ENCODE data around the gene KLF4. TPM values are rescaled to one million over a fixed set of nuclear protein-coding genes. Genes with fewer than 3 reads are reported as not detected.

The KLF4 gene
- total RNA-seq, 1 donor from 2014 or later, result 1.0 TPM

DNA sequence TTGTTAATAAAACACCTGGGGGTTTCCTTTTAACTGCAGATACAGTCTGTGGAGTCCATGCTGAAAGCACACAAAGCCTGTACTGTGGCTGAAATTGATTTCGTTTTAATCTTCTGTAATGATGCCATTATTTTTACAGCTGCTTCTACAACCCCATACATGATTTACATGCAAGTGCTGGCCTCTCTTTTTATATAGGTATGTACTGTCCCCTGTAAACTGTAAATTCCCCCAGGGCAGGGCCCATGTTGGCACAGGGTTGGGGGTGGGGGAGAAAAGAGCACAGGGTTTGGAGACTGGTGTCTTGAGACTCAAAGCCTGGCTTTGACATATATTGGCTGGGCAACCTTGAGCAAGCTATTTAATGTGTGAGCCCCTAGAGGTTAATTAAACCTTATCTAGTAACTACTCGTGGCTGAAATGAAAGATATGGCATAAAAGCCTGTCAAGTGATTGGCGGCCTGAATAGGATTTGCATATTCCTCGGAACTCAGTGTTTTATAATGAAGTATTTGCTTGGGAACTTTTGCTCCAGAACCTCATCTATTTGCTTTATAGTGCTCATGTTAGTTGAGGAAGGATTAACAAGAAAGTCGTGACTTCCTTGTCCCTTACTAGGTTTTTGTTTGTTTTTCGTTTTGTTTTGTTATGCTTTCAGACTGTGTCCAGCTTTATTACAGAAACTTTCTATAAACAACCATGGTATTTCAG, 34.0 kb downstream of the KLF4 start:
- Mint-ChIP-seq H3K9me3 (no peaks in the 10 kb centered on the region), H3K4me1 (no peaks in the 10 kb centered on the region), H3K36me3 (ENCODE audit: low read depth) (no peaks in the 10 kb centered on the region), H3K27me3 (peaks cover 9% of the 10 kb centered on the region), H3K4me3 (no peak overlapping the region), H3K27ac (no peak overlapping the region)
- TF ChIP-seq, protein P1, sequence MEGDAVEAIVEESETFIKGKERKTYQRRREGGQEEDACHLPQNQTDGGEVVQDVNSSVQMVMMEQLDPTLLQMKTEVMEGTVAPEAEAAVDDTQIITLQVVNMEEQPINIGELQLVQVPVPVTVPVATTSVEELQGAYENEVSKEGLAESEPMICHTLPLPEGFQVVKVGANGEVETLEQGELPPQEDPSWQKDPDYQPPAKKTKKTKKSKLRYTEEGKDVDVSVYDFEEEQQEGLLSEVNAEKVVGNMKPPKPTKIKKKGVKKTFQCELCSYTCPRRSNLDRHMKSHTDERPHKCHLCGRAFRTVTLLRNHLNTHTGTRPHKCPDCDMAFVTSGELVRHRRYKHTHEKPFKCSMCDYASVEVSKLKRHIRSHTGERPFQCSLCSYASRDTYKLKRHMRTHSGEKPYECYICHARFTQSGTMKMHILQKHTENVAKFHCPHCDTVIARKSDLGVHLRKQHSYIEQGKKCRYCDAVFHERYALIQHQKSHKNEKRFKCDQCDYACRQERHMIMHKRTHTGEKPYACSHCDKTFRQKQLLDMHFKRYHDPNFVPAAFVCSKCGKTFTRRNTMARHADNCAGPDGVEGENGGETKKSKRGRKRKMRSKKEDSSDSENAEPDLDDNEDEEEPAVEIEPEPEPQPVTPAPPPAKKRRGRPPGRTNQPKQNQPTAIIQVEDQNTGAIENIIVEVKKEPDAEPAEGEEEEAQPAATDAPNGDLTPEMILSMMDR (IDR thresholded peaks at IDR 0.05), result no peak
- DNase-seq (no peak), ATAC-seq (ENCODE audit: low read depth) (no peak)
- ChIA-PET CTCF (interaction anchor here (0.9 kb wide), 1 partner anchor 1499 kb away, joined by 3 read pairs; no protein-coding TSS in a partner anchor), POLR2A (no interaction called here)
- intact Hi-C loops (cut with micrococcal nuclease), result no loop called here

DNA sequence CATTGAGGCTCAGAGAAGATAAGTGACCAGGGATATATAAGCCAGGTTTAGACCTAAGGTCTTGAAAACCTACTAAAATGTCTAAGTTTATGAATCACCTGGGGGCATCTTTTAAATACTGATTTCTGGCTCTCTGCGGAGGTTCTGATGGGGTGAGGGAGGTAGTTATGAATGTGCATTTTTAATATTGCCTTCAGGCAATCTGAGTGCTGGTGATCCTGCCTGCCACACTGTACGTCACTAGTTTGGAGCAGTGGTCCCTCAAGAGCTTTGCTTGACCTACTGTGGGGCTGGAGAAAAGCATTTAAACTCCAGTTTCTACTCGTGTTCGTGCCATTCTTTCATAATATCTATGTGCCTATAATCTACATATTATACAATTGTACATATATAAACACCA, 36.1 kb downstream of the KLF4 start:
- TF ChIP-seq, protein P1 (IDR thresholded peaks at IDR 0.05), result no peak
- Mint-ChIP-seq H3K27ac (no peak overlapping the region), H3K36me3 (ENCODE audit: low read depth) (no peaks in the 10 kb centered on the region), H3K9me3 (no peaks in the 10 kb centered on the region), H3K4me1 (no peaks in the 10 kb centered on the region), H3K27me3 (peaks cover 7% of the 10 kb centered on the region), H3K4me3 (no peak overlapping the region)
- POLR2A ChIA-PET, result no interaction called here
- ATAC-seq (ENCODE audit: low read depth), result no peak
- DNase-seq, result no peak
- CTCF ChIA-PET, result no interaction called here
- intact Hi-C loops (cut with micrococcal nuclease), result no loop called here

DNA sequence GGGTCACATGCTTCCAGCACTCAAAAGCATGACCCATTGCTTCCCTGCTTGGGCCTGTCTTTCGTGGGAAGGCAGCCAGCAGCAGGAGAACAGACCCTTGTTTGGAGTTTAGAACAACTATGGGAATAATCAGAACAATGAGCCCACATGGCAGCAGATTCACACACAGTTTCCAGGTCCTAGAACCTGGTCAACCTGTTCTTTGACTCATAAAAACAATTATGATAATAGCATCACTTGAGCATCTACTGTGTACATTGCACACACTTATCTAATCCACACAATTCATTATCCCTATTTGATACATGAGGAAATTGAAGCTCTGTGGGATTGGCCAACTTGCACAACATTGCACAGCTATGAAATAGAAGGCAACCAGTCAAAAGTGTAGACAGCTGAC, 41.7 kb downstream of the KLF4 start:
- Mint-ChIP-seq H3K27me3 (no peaks in the 10 kb centered on the region), H3K9me3 (no peaks in the 10 kb centered on the region), H3K4me1 (no peaks in the 10 kb centered on the region), H3K36me3 (ENCODE audit: low read depth) (no peaks in the 10 kb centered on the region), H3K27ac (no peak overlapping the region), H3K4me3 (no peak overlapping the region)
- POLR2A ChIA-PET, result no interaction called here
- no peak for DNase-seq
- TF ChIP-seq, protein P1 (IDR thresholded peaks at IDR 0.05), result no peak
- ATAC-seq (ENCODE audit: low read depth), result no peak
- intact Hi-C loops (cut with micrococcal nuclease), result no loop called here
- CTCF ChIA-PET, result no interaction called here

DNA sequence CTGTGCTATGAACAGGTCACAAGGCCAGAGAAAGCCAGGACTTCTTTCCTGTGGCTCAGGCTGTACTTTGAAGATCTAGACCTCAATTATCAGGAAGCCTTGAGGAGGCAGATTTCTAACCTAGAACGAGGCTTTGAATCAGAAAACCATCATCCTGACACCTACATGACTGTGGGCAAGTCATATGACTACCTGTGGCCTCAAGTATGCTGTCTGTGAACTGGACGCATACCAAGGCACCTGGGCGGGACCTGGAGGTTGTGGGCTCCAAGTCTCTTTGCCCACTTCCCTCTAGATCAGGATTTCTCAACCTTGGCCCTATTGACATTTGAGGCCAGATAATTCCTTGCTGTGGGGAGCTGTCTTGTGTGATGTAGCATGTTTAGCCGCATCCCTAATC, 42.5 kb downstream of the KLF4 start:
- Mint-ChIP-seq H3K9me3 (no peaks in the 10 kb centered on the region), H3K27ac (no peak overlapping the region)

DNA sequence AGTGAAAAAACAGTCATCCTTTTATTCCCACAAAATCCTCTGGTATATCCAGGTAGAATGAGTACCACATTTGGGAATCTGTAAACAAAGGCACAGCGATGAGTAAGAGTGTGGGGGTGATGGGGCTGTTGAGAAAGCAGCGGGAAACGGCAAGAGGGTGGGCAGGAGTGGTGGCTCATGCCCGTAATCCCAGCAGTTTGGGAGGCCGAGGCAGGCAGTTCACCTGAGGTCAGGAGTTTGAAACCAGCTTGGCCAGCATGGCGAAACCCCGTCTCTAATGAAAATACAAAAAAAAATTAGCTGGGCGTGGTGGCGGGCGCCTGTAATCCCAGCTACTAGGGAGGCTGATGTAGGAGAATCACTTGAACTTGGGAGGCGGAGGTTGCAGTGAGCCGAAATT, 43.1 kb downstream of the KLF4 start:
- no peak for ATAC-seq (ENCODE audit: low read depth)
- peaks cover under 1% of the 10 kb centered on the region for H3K27me3 Mint-ChIP-seq
- ChIA-PET POLR2A (no interaction called here), CTCF (no interaction called here)
- no peak overlapping the region for H3K4me3 Mint-ChIP-seq
- H3K27ac Mint-ChIP-seq, result no peak overlapping the region
- intact Hi-C loops (cut with micrococcal nuclease), result no loop called here
- no peaks in the 10 kb centered on the region for H3K4me1 Mint-ChIP-seq
- no peaks in the 10 kb centered on the region for H3K36me3 Mint-ChIP-seq (ENCODE audit: low read depth)
- DNase-seq, result no peak
- TF ChIP-seq, protein P1 (IDR thresholded peaks at IDR 0.05), result no peak
- no peaks in the 10 kb centered on the region for H3K9me3 Mint-ChIP-seq

More for the DNA sequence above, 42.5 kb downstream of the KLF4 start:
- TF ChIP-seq, protein P1 (IDR thresholded peaks at IDR 0.05), result no peak
- Mint-ChIP-seq H3K27me3 (no peaks in the 10 kb centered on the region), H3K36me3 (ENCODE audit: low read depth) (no peaks in the 10 kb centered on the region), H3K4me3 (no peak overlapping the region), H3K4me1 (no peaks in the 10 kb centered on the region)
- ATAC-seq (ENCODE audit: low read depth) (no peak), DNase-seq (no peak)
- POLR2A ChIA-PET, result no interaction called here
- CTCF ChIA-PET, result no interaction called here
- intact Hi-C loops (cut with micrococcal nuclease), result no loop called here
